Endothelial cell of umbilical vein (primary cell): ENCODE results near the gene CLDN7.

Experiments
- EZH2 ChIP-seq: IDR thresholded peaks from 2 replicates; pipeline ENCODE4 v1.6.1; 2012; ENCODE audit warnings: borderline replicate concordance, low read depth, mild to moderate bottlenecking, moderate library complexity, low read length, inconsistent platforms; ENCODE audit not compliant: severe bottlenecking
- POLR2A ChIP-seq: IDR thresholded peaks from 2 replicates; pipeline ENCODE4 v1.6.1; 2012; ENCODE audit warnings: low read depth, mild to moderate bottlenecking, control low read depth, low read length
- POLR2AphosphoS5 ChIP-seq: IDR thresholded peaks from 2 replicates; pipeline ENCODE4 v1.6.1; 2012; ENCODE audit warnings: low read depth, mild to moderate bottlenecking, control low read depth, low read length, moderate library complexity; ENCODE audit not compliant: insufficient read depth
- TF ChIP-seq, protein P1 (sequence below), 2 donors: IDR thresholded peaks; 1 replicate in 1 of 2; 2 replicates in 1 of 2; pipeline ENCODE4 v1.5.1; 2011; ENCODE audit warnings: low read length in 2 of 2, mild to moderate bottlenecking in 2 of 2, moderate library complexity in 2 of 2, control low read depth in 1 of 2, inconsistent platforms in 1 of 2, low read depth in 1 of 2; ENCODE audit not compliant: insufficient read depth in 1 of 2; ENCODE audit errors: extremely low read depth in 1 of 2

GRCh38 chr17:7253082-7253481 is 9.2 kb downstream of the CLDN7 start:
- TF ChIP-seq, protein P1, sequence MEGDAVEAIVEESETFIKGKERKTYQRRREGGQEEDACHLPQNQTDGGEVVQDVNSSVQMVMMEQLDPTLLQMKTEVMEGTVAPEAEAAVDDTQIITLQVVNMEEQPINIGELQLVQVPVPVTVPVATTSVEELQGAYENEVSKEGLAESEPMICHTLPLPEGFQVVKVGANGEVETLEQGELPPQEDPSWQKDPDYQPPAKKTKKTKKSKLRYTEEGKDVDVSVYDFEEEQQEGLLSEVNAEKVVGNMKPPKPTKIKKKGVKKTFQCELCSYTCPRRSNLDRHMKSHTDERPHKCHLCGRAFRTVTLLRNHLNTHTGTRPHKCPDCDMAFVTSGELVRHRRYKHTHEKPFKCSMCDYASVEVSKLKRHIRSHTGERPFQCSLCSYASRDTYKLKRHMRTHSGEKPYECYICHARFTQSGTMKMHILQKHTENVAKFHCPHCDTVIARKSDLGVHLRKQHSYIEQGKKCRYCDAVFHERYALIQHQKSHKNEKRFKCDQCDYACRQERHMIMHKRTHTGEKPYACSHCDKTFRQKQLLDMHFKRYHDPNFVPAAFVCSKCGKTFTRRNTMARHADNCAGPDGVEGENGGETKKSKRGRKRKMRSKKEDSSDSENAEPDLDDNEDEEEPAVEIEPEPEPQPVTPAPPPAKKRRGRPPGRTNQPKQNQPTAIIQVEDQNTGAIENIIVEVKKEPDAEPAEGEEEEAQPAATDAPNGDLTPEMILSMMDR (IDR thresholded peaks at IDR 0.05; ENCODE audit: extremely low read depth in 1 of 2, insufficient read depth in 1 of 2, low read depth in 1 of 2, low read length in 2 of 2), result no peak
- TF ChIP-seq EZH2, result no peak
- no peak for TF ChIP-seq POLR2A
- TF ChIP-seq POLR2AphosphoS5, result no peak
